Neural progenitor cell (in vitro differentiated cells): Measurements from ENCODE around the gene RNF167. TPM values are rescaled to one million over a fixed set of nuclear protein-coding genes. Genes with fewer than 3 reads are reported as not detected.

Experiments
- DNase-seq: peaks from one replicate; pipeline ENCODE4 v3.0.0-alpha.2; 2016; ENCODE audit warnings: low spot score
- H2AFZ ChIP-seq: fragments of 200-600 bp; sonication (generic); replicated peaks from 2 replicates; pipeline ENCODE4 v1.6.1; 2016; ENCODE audit warnings: antibody characterized with exemption
- H3F3A ChIP-seq: fragments of 200-600 bp; sonication (generic); 2 replicates; pipeline ENCODE4 v1.6.1; 2016; ENCODE audit warnings: antibody characterized with exemption, low read depth
- H3K27ac ChIP-seq: fragments of 200-600 bp; sonication (generic); 2 replicates; pipeline ENCODE4 v1.5.1; 2016; ENCODE audit warnings: mild to moderate bottlenecking
- H3K27me3 ChIP-seq: fragments of 200-600 bp; sonication (generic); 2 replicates; pipeline ENCODE4 v1.6.1; 2016; ENCODE audit warnings: mild to moderate bottlenecking, moderate library complexity
- H3K36me3 ChIP-seq: fragments of 200-600 bp; sonication (generic); 2 replicates; pipeline ENCODE4 v1.5.1; 2016
- H3K4me1 ChIP-seq: fragments of 200-600 bp; sonication (generic); 2 replicates; pipeline ENCODE4 v1.6.1; 2016; ENCODE audit warnings: mixed run types
- H3K4me2 ChIP-seq: fragments of 200-600 bp; sonication (generic); 2 replicates; pipeline ENCODE4 v1.6.1; 2016
- H3K4me3 ChIP-seq: fragments of 200-600 bp; sonication (generic); 2 replicates; pipeline ENCODE4 v1.5.1; 2016
- H3K79me2 ChIP-seq: fragments of 200-600 bp; sonication (generic); 2 replicates; pipeline ENCODE4 v1.6.1; 2016; ENCODE audit warnings: low read depth
- H3K9ac ChIP-seq: fragments of 200-600 bp; sonication (generic); 2 replicates; pipeline ENCODE4 v1.6.1; 2016
- H3K9me3 ChIP-seq: fragments of 200-600 bp; sonication (generic); 2 replicates; pipeline ENCODE4 v1.5.1; 2016; ENCODE audit warnings: low read depth
- H4K20me1 ChIP-seq: fragments of 200-600 bp; sonication (generic); 2 replicates; pipeline ENCODE4 v1.6.1; 2016; ENCODE audit warnings: low read depth
- H3K27ac Mint-ChIP-seq: 3 replicates; pipeline ENCODE4 v1.8.0; 2021; ENCODE audit warnings: mixed read lengths
- H3K27me3 Mint-ChIP-seq: 2 replicates; pipeline ENCODE4 v1.8.0; 2022; ENCODE audit warnings: low read depth, mild to moderate bottlenecking, inconsistent platforms, moderate library complexity, mixed read lengths; ENCODE audit not compliant: insufficient read depth
- H3K36me3 Mint-ChIP-seq: 3 replicates; pipeline ENCODE4 v1.8.0; 2021; ENCODE audit warnings: mixed read lengths
- H3K4me1 Mint-ChIP-seq: 3 replicates; pipeline ENCODE4 v1.8.0; 2021; ENCODE audit warnings: mixed read lengths
- H3K4me3 Mint-ChIP-seq: 3 replicates; pipeline ENCODE4 v1.8.0; 2021; ENCODE audit warnings: mild to moderate bottlenecking, moderate library complexity, mixed read lengths
- H3K9me3 Mint-ChIP-seq: 3 replicates; pipeline ENCODE4 v1.8.0; 2020; ENCODE audit warnings: mixed read lengths
- EZH2 ChIP-seq: fragments of 200-600 bp; sonication (generic); IDR thresholded peaks from 2 replicates; pipeline ENCODE4 v1.6.1; 2017; ENCODE audit warnings: antibody characterized with exemption, mild to moderate bottlenecking, moderate library complexity
- EZH2phosphoT487 ChIP-seq: fragments of 200-600 bp; sonication (generic); IDR thresholded peaks from 2 replicates; pipeline ENCODE4 v1.6.1; 2017; ENCODE audit warnings: antibody characterized with exemption
- total RNA-seq: library from RNA; depleted of rRNA; stranded (reverse); fragments of >200 nt; gene quantifications from 2 replicates; pipeline ENCODE4 v1.2.3, GENCODE V29; 2015; ENCODE audit warnings: low replicate concordance
- TF ChIP-seq, protein P1 (sequence below): fragments of 200-600 bp; sonication (generic); IDR thresholded peaks from 2 replicates; pipeline ENCODE4 v1.5.1; 2017; ENCODE audit warnings: antibody characterized with exemption, mild to moderate bottlenecking

The RNF167 gene
- total RNA-seq, 1 donor from 2014 or later: 43.9 TPM

GRCh38 chr17:4972322-4972721, 32.3 kb downstream of the RNF167 start:
- Mint-ChIP-seq H3K9me3 (no peaks in the 10 kb centered on the region), H3K27ac (peak overlapping the region; percentile 93), H3K4me3 (no peak overlapping the region), H3K4me1 (peaks cover 22% of the 10 kb centered on the region), H3K27me3 (peaks cover 4% of the 10 kb centered on the region), H3K36me3 (peaks cover 11% of the 10 kb centered on the region)
- Histone ChIP-seq H3F3A (peaks cover 23% of the 10 kb centered on the region), H3K79me2 (peaks cover 18% of the 10 kb centered on the region), H3K9me3 (no peaks in the 10 kb centered on the region), H3K4me1 (peaks cover 8% of the 10 kb centered on the region), H3K4me3 (no peak overlapping the region), H2AFZ (no peak overlapping the region), H3K36me3 (no peaks in the 10 kb centered on the region), H4K20me1 (peaks cover 40% of the 10 kb centered on the region), H3K27me3 (peaks cover 38% of the 10 kb centered on the region), H3K9ac (no peak overlapping the region), H3K27ac (no peak overlapping the region), H3K4me2 (no peak overlapping the region)
- TF ChIP-seq, protein P1, sequence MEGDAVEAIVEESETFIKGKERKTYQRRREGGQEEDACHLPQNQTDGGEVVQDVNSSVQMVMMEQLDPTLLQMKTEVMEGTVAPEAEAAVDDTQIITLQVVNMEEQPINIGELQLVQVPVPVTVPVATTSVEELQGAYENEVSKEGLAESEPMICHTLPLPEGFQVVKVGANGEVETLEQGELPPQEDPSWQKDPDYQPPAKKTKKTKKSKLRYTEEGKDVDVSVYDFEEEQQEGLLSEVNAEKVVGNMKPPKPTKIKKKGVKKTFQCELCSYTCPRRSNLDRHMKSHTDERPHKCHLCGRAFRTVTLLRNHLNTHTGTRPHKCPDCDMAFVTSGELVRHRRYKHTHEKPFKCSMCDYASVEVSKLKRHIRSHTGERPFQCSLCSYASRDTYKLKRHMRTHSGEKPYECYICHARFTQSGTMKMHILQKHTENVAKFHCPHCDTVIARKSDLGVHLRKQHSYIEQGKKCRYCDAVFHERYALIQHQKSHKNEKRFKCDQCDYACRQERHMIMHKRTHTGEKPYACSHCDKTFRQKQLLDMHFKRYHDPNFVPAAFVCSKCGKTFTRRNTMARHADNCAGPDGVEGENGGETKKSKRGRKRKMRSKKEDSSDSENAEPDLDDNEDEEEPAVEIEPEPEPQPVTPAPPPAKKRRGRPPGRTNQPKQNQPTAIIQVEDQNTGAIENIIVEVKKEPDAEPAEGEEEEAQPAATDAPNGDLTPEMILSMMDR: no peak
- no peak for TF ChIP-seq EZH2
- TF ChIP-seq EZH2phosphoT487: no peak
- DNase-seq: no peak

GRCh38 chr17:4972752-4973151, 32.7 kb downstream of the RNF167 start:
- DNase-seq: no peak
- Histone ChIP-seq H3K79me2 (peaks cover 18% of the 10 kb centered on the region), H3K27me3 (peaks cover 42% of the 10 kb centered on the region), H3K4me1 (peaks cover 8% of the 10 kb centered on the region), H3K9ac (no peak overlapping the region), H3K4me3 (no peak overlapping the region), H4K20me1 (peaks cover 40% of the 10 kb centered on the region), H3K4me2 (no peak overlapping the region), H3K9me3 (no peaks in the 10 kb centered on the region), H3F3A (peaks cover 23% of the 10 kb centered on the region), H3K27ac (no peak overlapping the region), H3K36me3 (no peaks in the 10 kb centered on the region), H2AFZ (no peak overlapping the region)
- H3K27ac Mint-ChIP-seq: peak overlapping the region; percentile 93
- peaks cover 4% of the 10 kb centered on the region for H3K27me3 Mint-ChIP-seq
- no peak overlapping the region for H3K4me3 Mint-ChIP-seq
- peaks cover 11% of the 10 kb centered on the region for H3K36me3 Mint-ChIP-seq
- H3K4me1 Mint-ChIP-seq: peaks cover 22% of the 10 kb centered on the region
- no peaks in the 10 kb centered on the region for H3K9me3 Mint-ChIP-seq
- no peak for TF ChIP-seq EZH2phosphoT487

DNA sequence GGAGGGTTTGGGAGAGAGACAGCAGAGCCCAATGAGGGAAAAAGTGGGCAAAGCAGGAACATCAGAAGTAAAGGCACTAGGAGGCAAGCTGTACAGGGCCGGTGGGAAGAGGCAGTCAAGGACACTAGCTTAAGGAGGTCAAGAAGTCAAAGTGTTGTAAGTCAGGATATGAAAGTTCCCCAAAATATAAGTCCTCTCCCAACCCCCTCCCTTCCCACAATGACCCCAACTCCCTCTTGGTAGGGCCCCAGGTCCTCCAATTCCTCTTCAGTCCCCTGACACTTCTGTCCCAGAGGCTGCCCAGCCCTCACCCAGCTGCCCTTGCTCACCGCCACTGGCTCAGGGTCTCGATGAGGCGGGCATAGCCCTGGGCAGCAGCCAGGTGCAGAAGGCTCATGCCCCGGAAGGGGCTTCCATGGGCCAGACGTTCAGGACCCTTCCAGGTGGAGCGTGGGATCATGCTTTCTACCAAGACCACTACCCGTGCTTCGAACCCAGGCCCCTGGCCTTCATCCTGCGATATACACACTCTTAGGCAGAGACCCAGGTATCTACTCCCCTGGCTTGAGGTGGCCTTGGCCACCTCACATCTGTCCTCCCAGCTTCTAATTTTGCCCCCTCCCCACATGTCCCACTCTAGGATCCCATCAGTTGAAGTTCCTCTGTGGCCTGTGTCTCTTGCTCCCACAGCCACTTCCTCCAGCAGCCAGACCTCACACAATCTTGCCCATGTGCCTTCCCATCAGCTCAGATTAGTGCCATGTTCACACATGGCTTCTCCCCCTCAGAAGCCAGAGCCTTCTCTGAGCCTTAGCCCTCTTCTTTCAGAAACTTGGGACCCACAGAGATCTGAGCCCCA, 33.4 kb downstream of the RNF167 start:
- no peak overlapping the region for H3K4me2 ChIP-seq
- peaks cover 8% of the 10 kb centered on the region for H3K4me1 ChIP-seq
- H4K20me1 ChIP-seq: peaks cover 40% of the 10 kb centered on the region
- Mint-ChIP-seq H3K4me1 (peaks cover 22% of the 10 kb centered on the region), H3K4me3 (no peak overlapping the region), H3K9me3 (no peaks in the 10 kb centered on the region), H3K27ac (peak overlapping the region; percentile 63), H3K27me3 (peaks cover 4% of the 10 kb centered on the region), H3K36me3 (peaks cover 11% of the 10 kb centered on the region)
- H3K9me3 ChIP-seq: no peaks in the 10 kb centered on the region
- no peak overlapping the region for H3K9ac ChIP-seq
- no peak for DNase-seq
- no peak overlapping the region for H3K4me3 ChIP-seq
- no peak overlapping the region for H3K27ac ChIP-seq
- no peak overlapping the region for H2AFZ ChIP-seq
- peaks cover 13% of the 10 kb centered on the region for H3K79me2 ChIP-seq
- no peak for TF ChIP-seq EZH2
- TF ChIP-seq, protein P1: no peak
- no peak for TF ChIP-seq EZH2phosphoT487
- H3K36me3 ChIP-seq: no peaks in the 10 kb centered on the region
- peaks cover 15% of the 10 kb centered on the region for H3F3A ChIP-seq
- H3K27me3 ChIP-seq: peaks cover 49% of the 10 kb centered on the region

DNA sequence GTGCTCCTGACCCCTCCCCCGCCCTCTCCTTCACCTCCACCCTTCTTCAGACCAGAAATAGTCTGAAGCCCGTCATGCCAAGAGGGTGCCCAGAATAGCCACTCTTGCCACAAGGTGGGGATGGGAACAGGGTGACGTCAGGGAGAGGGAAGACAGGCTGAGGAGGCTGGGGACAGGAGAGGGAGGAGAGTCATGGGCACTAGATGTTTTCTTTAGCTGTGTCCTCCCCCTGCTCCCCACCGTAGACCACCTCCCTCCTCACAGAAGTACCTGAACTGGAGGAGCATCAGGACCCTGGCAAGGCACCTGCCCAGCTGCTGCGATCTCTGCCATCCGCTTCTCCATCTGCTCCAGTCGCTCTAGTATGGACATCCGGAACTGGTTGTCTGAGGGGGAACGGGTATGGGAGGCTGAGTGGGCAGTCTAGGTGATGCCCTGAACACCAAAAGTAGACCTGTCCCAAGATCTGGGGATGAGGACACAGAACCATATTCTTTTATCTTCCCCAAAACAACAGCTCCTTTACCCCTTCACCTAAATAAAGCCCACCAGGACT, 34.1 kb downstream of the RNF167 start:
- no peak for DNase-seq
- H2AFZ ChIP-seq: no peak overlapping the region
- no peaks in the 10 kb centered on the region for H3K9me3 Mint-ChIP-seq
- no peak for TF ChIP-seq EZH2
- TF ChIP-seq, protein P1: no peak
- TF ChIP-seq EZH2phosphoT487: no peak
- no peak overlapping the region for H3K4me3 Mint-ChIP-seq
- peaks cover 11% of the 10 kb centered on the region for H3K36me3 Mint-ChIP-seq
- H3K36me3 ChIP-seq: no peaks in the 10 kb centered on the region
- H3K4me1 ChIP-seq: peaks cover 4% of the 10 kb centered on the region
- peaks cover 7% of the 10 kb centered on the region for H3K27me3 Mint-ChIP-seq
- no peak overlapping the region for H3K4me2 ChIP-seq
- peaks cover 16% of the 10 kb centered on the region for H3K4me1 Mint-ChIP-seq
- no peak overlapping the region for H3K27ac ChIP-seq
- no peak overlapping the region for H3K27ac Mint-ChIP-seq
- H3F3A ChIP-seq: peaks cover 10% of the 10 kb centered on the region
- H3K9ac ChIP-seq: no peak overlapping the region
- H3K9me3 ChIP-seq: no peaks in the 10 kb centered on the region
- peaks cover 6% of the 10 kb centered on the region for H3K79me2 ChIP-seq
- peaks cover 35% of the 10 kb centered on the region for H4K20me1 ChIP-seq
- H3K27me3 ChIP-seq: peaks cover 55% of the 10 kb centered on the region
- H3K4me3 ChIP-seq: no peak overlapping the region
